Measurements from ENCODE around the gene IQGAP1.

IQGAP1 gene

DNA sequence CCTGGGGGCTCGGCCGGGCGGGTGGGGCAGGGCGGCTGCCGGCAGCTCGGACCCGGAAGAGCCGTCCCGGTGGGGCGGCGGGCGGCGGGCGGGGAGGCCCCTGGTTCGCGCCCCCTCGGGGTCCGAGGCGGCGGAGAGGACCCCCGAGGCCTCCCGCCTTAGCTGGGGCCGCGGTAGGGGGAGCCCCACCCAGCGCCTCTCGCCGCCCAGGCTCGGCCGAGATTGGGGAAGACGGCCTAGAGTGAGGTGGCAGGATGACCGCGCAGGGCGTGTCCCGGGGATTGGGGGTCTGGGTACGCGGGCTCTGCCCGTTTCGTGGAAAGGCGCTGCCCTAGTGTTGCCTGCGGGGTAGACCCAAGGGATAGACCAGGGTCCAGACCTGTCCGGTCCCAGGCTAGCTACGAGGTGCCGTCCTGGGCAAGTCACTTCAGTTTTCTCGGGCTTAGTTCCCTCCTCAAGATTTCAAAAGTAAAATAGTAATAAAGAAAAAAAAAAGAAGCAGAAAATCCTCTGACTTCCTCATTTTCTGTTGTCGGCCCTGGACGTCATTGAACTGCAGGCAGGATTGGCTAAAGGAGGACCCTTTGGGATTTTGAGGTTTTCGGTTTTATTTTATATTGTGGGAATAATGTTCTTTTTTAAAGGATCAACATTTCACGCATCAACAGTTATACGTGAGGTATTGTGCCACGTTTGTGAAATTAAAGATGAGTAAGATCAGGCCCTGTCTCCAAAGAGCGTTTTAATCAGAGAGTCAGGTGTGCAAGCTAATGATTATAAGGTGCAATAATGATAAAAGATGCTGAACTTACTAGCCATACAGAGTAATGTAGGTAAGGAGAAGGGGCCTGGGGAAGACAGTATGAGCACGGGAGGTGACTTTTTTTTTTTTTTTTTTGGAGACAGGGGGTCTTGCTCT is 679 bp downstream of the IQGAP1 start (continued):
- TF ChIP-seq ZNF837 (tag by site-specific recombination; IDR thresholded peaks at IDR 0.05) (no peak), EGR2 (tag by site-specific recombination; IDR thresholded peaks at IDR 0.05; ENCODE audit: low read depth) (no peak), ZNF561 (tag by site-specific recombination; IDR thresholded peaks at IDR 0.05; ENCODE audit: borderline replicate concordance) (no peak), FEZF1 (tag by site-specific recombination; IDR thresholded peaks at IDR 0.05) (no peak), ZSCAN30 (tag by site-specific recombination; IDR thresholded peaks at IDR 0.05) (no peak), ZNF521 (tag by site-specific recombination; IDR thresholded peaks at IDR 0.05) (no peak), ZNF266 (tag by site-specific recombination; IDR thresholded peaks at IDR 0.05; ENCODE audit: low read depth) (no peak), SCRT1 (tag by site-specific recombination; IDR thresholded peaks at IDR 0.05; ENCODE audit: borderline replicate concordance) (no peak), ZNF37A (tag by site-specific recombination; IDR thresholded peaks at IDR 0.05) (no peak), ZIC2 (tag by site-specific recombination; IDR thresholded peaks at IDR 0.05) (no peak), ZNF335 (tag by site-specific recombination; conservative IDR thresholded peaks at IDR 0.05) (peak; percentile 98), SP2 (tag by site-specific recombination; IDR thresholded peaks at IDR 0.05) (peak; percentile 52), GLI4 (tag by site-specific recombination; IDR thresholded peaks at IDR 0.05) (no peak), ZNF785 (tag by site-specific recombination; IDR thresholded peaks at IDR 0.05) (no peak), KLF8 (tag by site-specific recombination; IDR thresholded peaks at IDR 0.05) (no peak; the same call in 1 of the 2 replicates), HOXA7 (CRISPR knock-in tag; IDR thresholded peaks at IDR 0.05; ENCODE audit: borderline replicate concordance) (no peak), ZNF341 (tag by site-specific recombination; IDR thresholded peaks at IDR 0.05; ENCODE audit: low read depth) (no peak), ZNF433 (tag by site-specific recombination; IDR thresholded peaks at IDR 0.05; ENCODE audit: low read depth) (no peak), ZNF416 (tag by site-specific recombination; IDR thresholded peaks at IDR 0.05) (no peak), ZNF501 (tag by site-specific recombination; IDR thresholded peaks at IDR 0.05) (no peak), ZNF157 (tag by site-specific recombination; IDR thresholded peaks at IDR 0.05) (no peak), ZNF596 (tag by site-specific recombination; IDR thresholded peaks at IDR 0.05) (0 out of 2 replicates have a peak, but pooled peaks have one; percentile 12), ZNF623 (tag by site-specific recombination; IDR thresholded peaks at IDR 0.05) (no peak), ZNF223 (tag by site-specific recombination; IDR thresholded peaks at IDR 0.05) (no peak), ZNF423 (tag by site-specific recombination; IDR thresholded peaks at IDR 0.05) (no peak), GLI2 (tag by site-specific recombination; IDR thresholded peaks at IDR 0.05; ENCODE audit: borderline replicate concordance, low read depth) (no peak), ZNF274 (IDR thresholded peaks at IDR 0.05; ENCODE audit: low read length) (no peak), ZNF274 (tag by site-specific recombination; IDR thresholded peaks at IDR 0.05; ENCODE audit: borderline replicate concordance) (no peak)
- TF ChIP-seq, protein P1, sequence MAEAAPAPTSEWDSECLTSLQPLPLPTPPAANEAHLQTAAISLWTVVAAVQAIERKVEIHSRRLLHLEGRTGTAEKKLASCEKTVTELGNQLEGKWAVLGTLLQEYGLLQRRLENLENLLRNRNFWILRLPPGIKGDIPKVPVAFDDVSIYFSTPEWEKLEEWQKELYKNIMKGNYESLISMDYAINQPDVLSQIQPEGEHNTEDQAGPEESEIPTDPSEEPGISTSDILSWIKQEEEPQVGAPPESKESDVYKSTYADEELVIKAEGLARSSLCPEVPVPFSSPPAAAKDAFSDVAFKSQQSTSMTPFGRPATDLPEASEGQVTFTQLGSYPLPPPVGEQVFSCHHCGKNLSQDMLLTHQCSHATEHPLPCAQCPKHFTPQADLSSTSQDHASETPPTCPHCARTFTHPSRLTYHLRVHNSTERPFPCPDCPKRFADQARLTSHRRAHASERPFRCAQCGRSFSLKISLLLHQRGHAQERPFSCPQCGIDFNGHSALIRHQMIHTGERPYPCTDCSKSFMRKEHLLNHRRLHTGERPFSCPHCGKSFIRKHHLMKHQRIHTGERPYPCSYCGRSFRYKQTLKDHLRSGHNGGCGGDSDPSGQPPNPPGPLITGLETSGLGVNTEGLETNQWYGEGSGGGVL (tag by site-specific recombination; IDR thresholded peaks at IDR 0.05) = peak; percentile 67
- TF ChIP-seq, protein P2, sequence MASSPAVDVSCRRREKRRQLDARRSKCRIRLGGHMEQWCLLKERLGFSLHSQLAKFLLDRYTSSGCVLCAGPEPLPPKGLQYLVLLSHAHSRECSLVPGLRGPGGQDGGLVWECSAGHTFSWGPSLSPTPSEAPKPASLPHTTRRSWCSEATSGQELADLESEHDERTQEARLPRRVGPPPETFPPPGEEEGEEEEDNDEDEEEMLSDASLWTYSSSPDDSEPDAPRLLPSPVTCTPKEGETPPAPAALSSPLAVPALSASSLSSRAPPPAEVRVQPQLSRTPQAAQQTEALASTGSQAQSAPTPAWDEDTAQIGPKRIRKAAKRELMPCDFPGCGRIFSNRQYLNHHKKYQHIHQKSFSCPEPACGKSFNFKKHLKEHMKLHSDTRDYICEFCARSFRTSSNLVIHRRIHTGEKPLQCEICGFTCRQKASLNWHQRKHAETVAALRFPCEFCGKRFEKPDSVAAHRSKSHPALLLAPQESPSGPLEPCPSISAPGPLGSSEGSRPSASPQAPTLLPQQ (tag by site-specific recombination; IDR thresholded peaks at IDR 0.05) = 0 out of 2 replicates have a peak, but pooled peaks have one; percentile 24
- TF ChIP-seq, protein P3, sequence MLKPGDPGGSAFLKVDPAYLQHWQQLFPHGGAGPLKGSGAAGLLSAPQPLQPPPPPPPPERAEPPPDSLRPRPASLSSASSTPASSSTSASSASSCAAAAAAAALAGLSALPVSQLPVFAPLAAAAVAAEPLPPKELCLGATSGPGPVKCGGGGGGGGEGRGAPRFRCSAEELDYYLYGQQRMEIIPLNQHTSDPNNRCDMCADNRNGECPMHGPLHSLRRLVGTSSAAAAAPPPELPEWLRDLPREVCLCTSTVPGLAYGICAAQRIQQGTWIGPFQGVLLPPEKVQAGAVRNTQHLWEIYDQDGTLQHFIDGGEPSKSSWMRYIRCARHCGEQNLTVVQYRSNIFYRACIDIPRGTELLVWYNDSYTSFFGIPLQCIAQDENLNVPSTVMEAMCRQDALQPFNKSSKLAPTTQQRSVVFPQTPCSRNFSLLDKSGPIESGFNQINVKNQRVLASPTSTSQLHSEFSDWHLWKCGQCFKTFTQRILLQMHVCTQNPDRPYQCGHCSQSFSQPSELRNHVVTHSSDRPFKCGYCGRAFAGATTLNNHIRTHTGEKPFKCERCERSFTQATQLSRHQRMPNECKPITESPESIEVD (tag by site-specific recombination; IDR thresholded peaks at IDR 0.05) = no peak
- TF ChIP-seq, protein P4, sequence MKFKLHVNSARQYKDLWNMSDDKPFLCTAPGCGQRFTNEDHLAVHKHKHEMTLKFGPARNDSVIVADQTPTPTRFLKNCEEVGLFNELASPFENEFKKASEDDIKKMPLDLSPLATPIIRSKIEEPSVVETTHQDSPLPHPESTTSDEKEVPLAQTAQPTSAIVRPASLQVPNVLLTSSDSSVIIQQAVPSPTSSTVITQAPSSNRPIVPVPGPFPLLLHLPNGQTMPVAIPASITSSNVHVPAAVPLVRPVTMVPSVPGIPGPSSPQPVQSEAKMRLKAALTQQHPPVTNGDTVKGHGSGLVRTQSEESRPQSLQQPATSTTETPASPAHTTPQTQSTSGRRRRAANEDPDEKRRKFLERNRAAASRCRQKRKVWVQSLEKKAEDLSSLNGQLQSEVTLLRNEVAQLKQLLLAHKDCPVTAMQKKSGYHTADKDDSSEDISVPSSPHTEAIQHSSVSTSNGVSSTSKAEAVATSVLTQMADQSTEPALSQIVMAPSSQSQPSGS (tag by site-specific recombination; IDR thresholded peaks at IDR 0.05; ENCODE audit: low read depth) = no peak
- TF ChIP-seq, protein P5, sequence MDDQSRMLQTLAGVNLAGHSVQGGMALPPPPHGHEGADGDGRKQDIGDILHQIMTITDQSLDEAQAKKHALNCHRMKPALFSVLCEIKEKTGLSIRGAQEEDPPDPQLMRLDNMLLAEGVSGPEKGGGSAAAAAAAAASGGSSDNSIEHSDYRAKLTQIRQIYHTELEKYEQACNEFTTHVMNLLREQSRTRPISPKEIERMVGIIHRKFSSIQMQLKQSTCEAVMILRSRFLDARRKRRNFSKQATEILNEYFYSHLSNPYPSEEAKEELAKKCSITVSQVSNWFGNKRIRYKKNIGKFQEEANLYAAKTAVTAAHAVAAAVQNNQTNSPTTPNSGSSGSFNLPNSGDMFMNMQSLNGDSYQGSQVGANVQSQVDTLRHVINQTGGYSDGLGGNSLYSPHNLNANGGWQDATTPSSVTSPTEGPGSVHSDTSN (CRISPR knock-in tag; IDR thresholded peaks at IDR 0.05) = peak; percentile 14; the same call in 1 of the 2 replicates

Measured in HEK293 (cell line).